GM21723 (cell line): ENCODE data around the gene OGFR.
A peak's percentile ranks its signal among the peaks of the same experiment; 100 is the strongest.

Experiments
- ATAC-seq: cut with Tn5 transposase; IDR thresholded peaks from one replicate; pipeline ENCODE4 v1.9.1; 2021; ENCODE audit warnings: mild to moderate bottlenecking, moderate library complexity; ENCODE audit not compliant: unreplicated experiment

Gene OGFR

GRCh38 chr20:62782149-62782892, 22.3 kb upstream of the OGFR start:
- ATAC-seq = no peak

GRCh38 chr20:62782893-62783278, 21.7 kb upstream of the OGFR start:
- no peak for ATAC-seq

DNA sequence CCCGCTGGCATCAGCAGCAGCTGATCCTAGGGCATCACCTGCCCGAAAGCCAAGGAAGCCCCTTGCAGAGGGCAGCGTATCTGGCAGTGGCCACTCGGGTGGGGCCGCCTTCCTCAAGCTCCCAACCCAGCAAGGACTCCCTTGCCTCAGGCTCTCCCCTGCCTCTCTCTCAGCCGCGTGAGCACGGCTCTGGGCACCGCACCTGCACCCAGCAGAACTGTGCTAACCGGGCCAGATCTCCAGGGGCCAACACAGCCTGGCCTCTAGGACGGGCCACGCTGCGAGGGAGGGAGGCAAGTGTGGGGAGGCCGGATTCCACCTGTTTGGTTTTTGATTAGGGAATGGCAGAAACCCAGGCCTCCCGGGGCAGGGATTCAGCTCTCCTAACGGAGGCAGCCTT, 20.1 kb upstream of the OGFR start:
- ATAC-seq = no peak

- no peak for ATAC-seq
Observed at GRCh38 chr20:62785393-62785792, 19.2 kb upstream of the OGFR start.

GRCh38 chr20:62786157-62786556, 18.5 kb upstream of the OGFR start:
- no peak for ATAC-seq

DNA sequence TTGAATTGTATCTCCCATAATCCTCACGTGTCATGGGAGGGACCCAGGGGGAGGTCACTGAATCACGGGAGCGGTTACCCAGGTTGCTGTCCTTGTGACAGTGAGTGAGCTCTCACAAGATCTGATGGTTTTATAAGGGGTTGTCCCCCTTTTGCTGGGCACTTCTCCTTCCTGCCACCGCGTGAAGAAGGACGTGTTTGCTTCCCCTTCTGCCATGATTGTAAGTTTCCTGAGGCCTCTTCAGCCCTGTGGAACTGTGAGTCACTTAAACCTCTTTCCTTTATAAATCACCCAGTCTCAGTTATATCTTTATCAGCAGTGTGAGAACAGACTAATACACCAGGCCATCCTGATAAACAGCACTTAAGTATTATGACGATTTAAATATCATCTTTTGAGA, 17.3 kb upstream of the OGFR start:
- no peak for ATAC-seq

DNA sequence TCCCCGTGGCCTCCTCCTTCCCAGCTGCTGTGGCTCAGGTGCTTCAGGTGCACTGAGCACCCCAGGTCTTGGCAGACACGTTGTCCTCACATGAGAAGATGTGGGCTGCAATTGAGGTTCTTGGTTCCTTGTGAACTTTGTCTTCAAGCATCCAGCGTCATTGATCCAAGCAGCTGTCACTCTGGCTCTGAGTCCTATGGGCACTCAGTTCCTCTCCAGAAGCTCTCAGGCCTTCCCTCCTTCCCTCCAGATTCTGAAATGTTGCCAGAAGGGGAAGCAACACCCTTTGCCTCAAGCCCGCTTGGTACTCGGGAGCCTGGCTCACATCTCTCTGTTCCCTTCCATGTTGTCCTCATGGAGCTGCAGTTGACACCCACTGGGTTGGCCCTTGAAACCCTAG, 16.8 kb upstream of the OGFR start:
- no peak for ATAC-seq

DNA sequence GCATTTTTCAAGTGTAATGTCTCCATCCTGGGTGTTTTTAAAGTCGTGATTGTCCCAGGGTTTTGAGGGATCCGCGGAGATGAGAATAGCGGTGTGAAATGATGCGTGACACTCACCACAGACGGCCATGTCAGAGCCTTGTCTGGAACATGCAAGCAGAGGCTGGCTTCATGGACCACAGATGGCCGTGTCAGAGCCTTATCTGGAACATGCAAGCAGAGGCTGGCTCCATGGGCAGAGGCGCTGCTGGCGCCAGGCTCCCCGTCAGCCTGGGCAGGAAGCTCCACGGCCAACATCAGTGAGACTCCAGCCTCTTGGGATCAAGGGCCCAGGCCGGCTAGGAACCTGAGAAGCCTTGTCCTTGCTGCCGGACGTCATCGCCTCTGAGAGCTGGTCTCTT, 16.0 kb upstream of the OGFR start:
- ATAC-seq = no peak

GRCh38 chr20:62790075-62790474, 14.6 kb upstream of the OGFR start:
- ATAC-seq = no peak

- no peak for ATAC-seq
Observed at GRCh38 chr20:62791301-62792181, 13.1 kb upstream of the OGFR start.

DNA sequence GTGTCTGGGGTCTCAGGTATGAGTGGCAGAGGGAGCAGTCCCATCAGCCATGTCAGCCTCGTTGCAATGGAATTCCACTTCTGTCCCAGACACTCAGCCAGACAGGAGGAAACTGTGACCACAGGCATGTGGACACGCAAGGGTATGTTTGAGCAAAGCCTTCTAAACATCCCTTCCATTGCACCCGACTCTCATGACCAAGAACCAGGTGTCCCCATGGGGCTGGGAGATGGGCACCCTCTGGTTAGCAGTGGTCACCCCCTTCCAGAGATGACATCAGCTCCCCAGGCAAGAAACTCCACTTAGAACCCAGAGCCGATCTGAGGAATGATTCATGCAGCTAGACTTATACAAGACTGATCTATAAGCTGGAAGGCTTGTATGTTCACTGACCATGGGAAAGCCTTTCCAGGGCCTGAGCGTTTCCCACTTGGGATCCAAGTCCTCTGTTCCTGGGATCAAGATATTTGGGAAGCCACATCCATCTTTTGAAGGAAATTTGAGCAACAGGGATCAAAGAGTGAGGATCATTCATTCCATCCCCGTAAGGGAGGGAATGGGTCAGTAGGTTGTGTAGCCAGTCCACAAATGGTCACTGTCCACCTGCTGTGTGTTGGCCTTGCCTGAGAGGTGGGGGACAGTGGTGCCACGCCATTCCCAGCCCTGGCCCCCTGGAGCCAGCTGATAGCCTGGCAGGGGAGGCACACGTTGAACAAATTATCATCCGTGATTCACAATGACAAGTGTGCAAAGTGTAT, 12.3 kb upstream of the OGFR start:
- no peak for ATAC-seq

DNA sequence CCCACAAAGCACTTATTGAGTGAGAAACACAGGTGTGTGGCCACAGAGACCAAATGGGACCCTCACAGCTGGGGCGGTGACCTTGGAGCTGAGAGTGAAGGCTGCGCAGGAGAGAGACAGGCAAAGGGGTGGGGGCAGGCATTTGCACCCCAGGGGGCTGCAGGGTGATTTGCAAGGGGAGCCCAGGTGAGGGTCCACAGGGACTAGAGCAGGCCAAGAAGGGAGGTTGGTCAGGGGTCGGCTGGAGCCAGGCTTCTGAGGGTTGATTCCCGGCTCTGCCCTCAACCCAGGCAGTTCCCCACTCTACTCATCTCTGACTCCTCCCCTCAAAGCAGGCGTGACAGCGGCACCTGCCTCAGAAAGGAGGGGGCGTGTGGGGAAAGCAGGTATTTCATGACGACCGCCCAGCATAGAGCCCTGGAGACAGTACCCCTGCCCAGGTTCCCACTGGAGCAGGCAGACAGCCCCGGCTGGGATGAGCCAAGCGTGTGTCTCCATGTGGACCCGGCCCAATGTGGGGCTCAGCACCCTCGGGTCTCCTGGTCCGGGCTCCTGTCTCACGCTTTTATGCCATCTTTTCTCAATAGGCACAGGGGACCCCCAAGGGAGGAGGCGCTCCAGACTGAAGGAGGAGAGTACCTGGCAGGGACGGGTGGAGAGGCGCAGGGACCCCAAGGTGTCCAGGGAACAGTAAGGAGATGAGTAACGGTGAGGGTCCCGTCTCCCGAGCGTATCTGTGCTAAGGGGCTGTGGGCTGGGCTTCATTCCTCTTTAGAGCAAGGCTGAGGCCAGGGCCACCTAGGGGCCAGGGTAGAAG, 11.5 kb upstream of the OGFR start:
- ATAC-seq = no peak

- no peak for ATAC-seq
Observed at GRCh38 chr20:62793757-62794006, 11.0 kb upstream of the OGFR start.

GRCh38 chr20:62794007-62794724, 10.5 kb upstream of the OGFR start:
- peak; percentile 66 for ATAC-seq

DNA sequence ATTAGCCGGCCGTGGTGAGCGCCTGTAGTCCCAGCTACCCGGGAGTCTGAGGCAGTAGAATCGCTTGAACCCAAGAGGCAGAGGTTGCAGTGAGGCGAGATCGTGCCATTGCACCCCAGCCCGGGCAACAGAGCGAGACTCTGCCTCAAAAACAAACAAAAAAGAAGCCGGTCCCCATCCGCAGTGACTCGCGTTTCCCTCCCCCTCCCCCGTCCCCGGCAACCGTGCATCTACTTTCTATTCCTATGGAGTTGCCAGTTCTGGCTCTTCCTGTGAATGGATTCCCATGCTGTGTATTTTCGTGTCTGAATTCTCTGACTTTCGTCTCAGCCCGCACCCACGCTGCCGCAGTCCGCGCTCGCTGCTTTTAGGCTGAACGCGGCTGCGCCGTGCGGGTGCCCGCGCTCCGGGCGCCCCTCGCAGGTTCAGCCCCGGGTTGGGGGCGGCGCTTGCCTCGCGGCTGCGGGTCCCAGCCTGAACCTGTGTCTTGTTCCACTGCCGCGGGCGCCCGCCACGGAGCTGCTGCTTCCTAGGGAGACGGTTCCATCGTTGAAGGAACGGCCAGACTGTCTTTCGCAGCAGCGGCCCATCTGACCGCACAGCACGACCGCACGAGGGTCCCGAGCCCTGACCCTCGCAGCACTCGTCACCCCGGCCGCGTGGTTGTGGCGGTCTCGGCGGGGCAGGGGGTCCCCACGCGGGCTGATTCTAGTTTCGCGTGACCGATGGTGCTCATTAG, 9.4 kb upstream of the OGFR start:
- ATAC-seq = no peak

- no peak for ATAC-seq
Observed at GRCh38 chr20:62796699-62797491, 7.7 kb upstream of the OGFR start.

DNA sequence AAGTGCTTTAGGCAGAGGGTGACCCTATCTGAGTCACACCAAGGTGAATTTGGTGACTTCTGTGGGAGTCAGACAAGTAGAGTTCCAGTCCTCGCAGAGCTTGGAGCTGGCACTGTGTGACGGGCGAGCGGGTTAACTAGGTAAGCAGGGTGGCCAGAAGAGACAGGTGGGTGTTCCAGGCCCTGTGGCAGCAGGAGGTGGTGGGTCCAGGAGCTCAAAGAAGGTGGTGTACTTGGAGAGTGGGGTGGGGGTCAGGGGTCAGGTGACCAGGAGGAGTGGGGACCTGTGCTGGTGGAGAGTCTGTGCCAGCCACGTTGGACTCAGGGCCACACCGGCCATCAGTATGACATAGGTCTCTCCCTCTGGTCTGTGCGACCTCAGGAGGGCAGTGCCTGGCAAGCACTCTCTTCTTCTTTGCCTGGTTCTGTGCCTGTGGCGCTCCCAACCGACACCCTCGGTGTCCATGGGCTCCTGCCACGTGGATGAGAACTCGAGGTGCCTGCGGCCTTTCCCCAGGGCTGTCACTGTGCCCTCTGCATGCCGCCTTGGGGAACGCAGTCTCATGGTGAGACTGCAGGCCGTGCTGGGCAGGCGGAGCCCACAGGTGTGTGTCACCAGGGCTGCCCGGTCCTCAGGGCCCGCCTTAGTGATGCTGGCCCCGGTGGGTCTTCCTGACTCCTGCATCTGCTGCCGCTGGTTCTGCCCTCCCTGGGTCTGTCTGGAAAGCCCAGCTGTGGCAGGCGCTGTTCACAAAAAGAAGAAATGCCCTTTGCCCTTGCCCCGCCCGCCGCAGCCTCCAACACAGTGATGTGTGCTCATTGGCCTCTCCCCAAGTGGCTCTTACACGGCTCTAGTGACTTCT, 6.7 kb upstream of the OGFR start:
- ATAC-seq = no peak

- ATAC-seq = no peak
Observed at GRCh38 chr20:62799036-62799435, 5.6 kb upstream of the OGFR start.
